ENCODE results near the gene OTUB2. TPM values are rescaled to one million over a fixed set of nuclear protein-coding genes. Genes with fewer than 3 reads are reported as not detected.

Gene OTUB2
- total and polyA plus RNA-seq, 2 of the 8 experiments (the other 6 are each of a cell fraction or from before 2014, with no cell fraction given), result 2.2 to 4.2 TPM

- 88% methylated on average over 8 of the region's 8 CpGs; no CpG with 5 or more reads in 1 of the 2 experiments for WGBS, 2 experiments (ENCODE audit: extremely low coverage in 1 of 2, insufficient coverage in 1 of 2, insufficient read length in 1 of 2, insufficient replicate concordance in 2 of 2, low coverage in 1 of 2, low lambda C conversion rate in 2 of 2, missing lambda C conversion rate in 1 of 2)
- Histone ChIP-seq H3K9ac (replicated peaks in 1 of 4; ENCODE audit: extremely low read depth in 1 of 4, low read depth in 3 of 4, low read length in 3 of 4) (no peak overlapping the region; a peak in 1 of 7 replicates), H3K4ac (replicated peaks; ENCODE audit: insufficient read length, low read depth, low read length) (no peak overlapping the region), H3K9me3 (ENCODE audit: insufficient read depth in 2 of 2, low read depth in 1 of 2, low read length in 1 of 2) (no peaks in the 10 kb centered on the region), H4K20me1 (replicated peaks in 1 of 2; ENCODE audit: control insufficient read depth in 1 of 2, insufficient read depth in 2 of 2, low read length in 2 of 2) (peaks cover 0 to 8% of the 10 kb centered on the region in 2 experiments), H2AK5ac (ENCODE audit: low read depth, low read length) (no peak overlapping the region), H2BK15ac (ENCODE audit: low read length) (no peak overlapping the region), H3K36me3 (ENCODE audit: control insufficient read depth in 2 of 4, insufficient read depth in 4 of 4, low read length in 3 of 4) (peaks cover 15 to 55% (median 25%) of the 10 kb centered on the region in 4 experiments; a peak in 7 of 8 replicates), H3K14ac (ENCODE audit: insufficient read length) (no peak overlapping the region), H4K5ac (ENCODE audit: insufficient read length, low read depth, low read length) (no peak overlapping the region), H3K4me3 (ENCODE audit: extremely low read depth in 1 of 4, insufficient read depth in 2 of 4, low read depth in 3 of 4, low read length in 4 of 4) (no peak overlapping the region), H2BK5ac (ENCODE audit: low read depth, low read length) (no peak overlapping the region), H3K79me1 (ENCODE audit: low read depth, low read length) (no peaks in the 10 kb centered on the region), H3K27me3 (replicated peaks in 1 of 4; ENCODE audit: control insufficient read depth in 3 of 4, extremely low read depth in 1 of 4, insufficient read depth in 3 of 4, low read length in 3 of 4) (no peaks in the 10 kb centered on the region), H3K4me1 (replicated peaks in 1 of 4; ENCODE audit: control insufficient read depth in 3 of 4, insufficient read depth in 4 of 4, low read length in 3 of 4) (no peaks in the 10 kb centered on the region), H3K27ac (ENCODE audit: low read depth, low read length) (no peak overlapping the region), H3K56ac (replicated peaks; ENCODE audit: insufficient read length, low read depth, low read length) (no peak overlapping the region), H2AFZ (ENCODE audit: low read length) (no peak overlapping the region), H3K4me2 (ENCODE audit: insufficient read depth in 1 of 2, low read depth in 2 of 2, low read length in 2 of 2) (no peak overlapping the region), H3K79me2 (ENCODE audit: control insufficient read depth in 1 of 2, insufficient read depth in 2 of 2, low read length in 2 of 2) (no peaks in the 10 kb centered on the region), H3K23ac (ENCODE audit: insufficient read length) (no peak overlapping the region), H3K18ac (ENCODE audit: extremely low read depth, low read length) (no peak overlapping the region), H2BK120ac (replicated peaks; ENCODE audit: low read depth, low read length) (no peak overlapping the region), H4K91ac (replicated peaks; ENCODE audit: insufficient read length, low read length) (no peak overlapping the region), H2BK12ac (ENCODE audit: low read depth, low read length) (no peak overlapping the region), H4K8ac (ENCODE audit: extremely low read depth, insufficient read depth, low read length) (no peak overlapping the region), H2BK20ac (ENCODE audit: low read length) (no peak overlapping the region), H3K23me2 (ENCODE audit: low read depth, low read length) (no peaks in the 10 kb centered on the region)
- ChIA-PET POLR2A (ENCODE audit: partially characterized antibody) (no interaction called here), CTCF (ENCODE audit: partially characterized antibody) (interaction anchor here (0.8 kb wide), 1 partner anchor 19 kb away, joined by 3 read pairs; no protein-coding TSS in a partner anchor)
- DNase-seq (ENCODE audit: low read depth in 1 of 2, low spot score in 2 of 2), result no peak
- no peak for FAIRE-seq
- TF ChIP-seq EGR1 (IDR thresholded peaks at IDR 0.05; ENCODE audit: borderline replicate concordance, low read depth, low read length), result no peak
- no peak for TF ChIP-seq CREB1 (IDR thresholded peaks at IDR 0.05)
- TF ChIP-seq CTCF (IDR thresholded peaks at IDR 0.05; ENCODE audit: control extremely low read depth in 1 of 3, insufficient read depth in 1 of 3, low read depth in 1 of 3, low read length in 3 of 3), result no peak
- TF ChIP-seq RXRA (IDR thresholded peaks at IDR 0.05; ENCODE audit: insufficient read depth, low read depth, low read length), result no peak
- TF ChIP-seq RBBP5 (IDR thresholded peaks at IDR 0.05; ENCODE audit: borderline replicate concordance, low read depth, low read length), result no peak
- TF ChIP-seq ATF2 (IDR thresholded peaks at IDR 0.05; ENCODE audit: low read length), result no peak
- TF ChIP-seq MAFK (IDR thresholded peaks at IDR 0.05; ENCODE audit: low read depth, low read length), result no peak
- TF ChIP-seq TEAD4 (IDR thresholded peaks at IDR 0.05; ENCODE audit: low read depth, low read length), result no peak
- TF ChIP-seq SP1 (IDR thresholded peaks at IDR 0.05; ENCODE audit: low read depth, low read length), result no peak
- TF ChIP-seq YY1 (IDR thresholded peaks at IDR 0.05; ENCODE audit: low read depth, low read length), result no peak
These were observed 19.0 kb downstream of the OTUB2 start for GRCh38 chr14:94045101-94045500.

Data from H1 (cell line).